Measurements from ENCODE around the gene SDCCAG8. TPM values are rescaled to one million over a fixed set of nuclear protein-coding genes. Genes with fewer than 3 reads are reported as not detected.

SDCCAG8 gene
- total and polyA plus RNA-seq, 8 donors = 24.3 to 37.1 (median 30.0) TPM

DNA sequence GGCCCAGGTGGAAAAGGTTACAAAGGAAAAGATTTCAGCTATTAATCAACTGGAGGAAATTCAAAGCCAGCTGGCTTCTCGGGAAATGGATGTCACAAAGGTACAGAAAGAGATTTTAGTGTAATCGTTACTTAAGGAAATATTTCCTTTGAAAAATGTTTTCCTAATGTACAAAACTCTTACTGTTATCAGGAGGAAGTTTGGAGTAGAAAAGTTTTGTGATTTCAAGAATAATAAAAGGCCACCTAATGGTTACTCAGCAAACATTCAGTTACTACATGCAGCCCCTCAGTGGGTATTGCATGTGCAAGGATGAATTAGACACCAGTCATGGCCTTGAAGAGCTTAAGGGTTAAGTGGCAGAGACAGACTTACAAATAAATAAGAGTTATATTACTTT lies 85.2 kb downstream of the SDCCAG8 start:
- TF ChIP-seq, protein P1, sequence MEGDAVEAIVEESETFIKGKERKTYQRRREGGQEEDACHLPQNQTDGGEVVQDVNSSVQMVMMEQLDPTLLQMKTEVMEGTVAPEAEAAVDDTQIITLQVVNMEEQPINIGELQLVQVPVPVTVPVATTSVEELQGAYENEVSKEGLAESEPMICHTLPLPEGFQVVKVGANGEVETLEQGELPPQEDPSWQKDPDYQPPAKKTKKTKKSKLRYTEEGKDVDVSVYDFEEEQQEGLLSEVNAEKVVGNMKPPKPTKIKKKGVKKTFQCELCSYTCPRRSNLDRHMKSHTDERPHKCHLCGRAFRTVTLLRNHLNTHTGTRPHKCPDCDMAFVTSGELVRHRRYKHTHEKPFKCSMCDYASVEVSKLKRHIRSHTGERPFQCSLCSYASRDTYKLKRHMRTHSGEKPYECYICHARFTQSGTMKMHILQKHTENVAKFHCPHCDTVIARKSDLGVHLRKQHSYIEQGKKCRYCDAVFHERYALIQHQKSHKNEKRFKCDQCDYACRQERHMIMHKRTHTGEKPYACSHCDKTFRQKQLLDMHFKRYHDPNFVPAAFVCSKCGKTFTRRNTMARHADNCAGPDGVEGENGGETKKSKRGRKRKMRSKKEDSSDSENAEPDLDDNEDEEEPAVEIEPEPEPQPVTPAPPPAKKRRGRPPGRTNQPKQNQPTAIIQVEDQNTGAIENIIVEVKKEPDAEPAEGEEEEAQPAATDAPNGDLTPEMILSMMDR (IDR thresholded peaks at IDR 0.05) = no peak
- 54% methylated on average over 2 of the region's 2 CpGs for WGBS, 2 donors
- Histone ChIP-seq H3K27ac (no peak overlapping the region), H3K36me3 (no peaks in the 10 kb centered on the region), H3K9me3 (no peaks in the 10 kb centered on the region), H3K4me1 (peaks cover 0 to 7% (median 3%) of the 10 kb centered on the region in 3 donors), H3K27me3 (no peaks in the 10 kb centered on the region), H3K4me3 (no peak overlapping the region)
- intact Hi-C loops (cut with DNase I) = loop anchor here in 1 of 3 donors (10.0 kb wide), 1 partner anchor 414 kb away; no protein-coding TSS in a partner anchor
- FAIRE-seq (no peak), DNase-seq (no peak), ATAC-seq (no peak)

DNA sequence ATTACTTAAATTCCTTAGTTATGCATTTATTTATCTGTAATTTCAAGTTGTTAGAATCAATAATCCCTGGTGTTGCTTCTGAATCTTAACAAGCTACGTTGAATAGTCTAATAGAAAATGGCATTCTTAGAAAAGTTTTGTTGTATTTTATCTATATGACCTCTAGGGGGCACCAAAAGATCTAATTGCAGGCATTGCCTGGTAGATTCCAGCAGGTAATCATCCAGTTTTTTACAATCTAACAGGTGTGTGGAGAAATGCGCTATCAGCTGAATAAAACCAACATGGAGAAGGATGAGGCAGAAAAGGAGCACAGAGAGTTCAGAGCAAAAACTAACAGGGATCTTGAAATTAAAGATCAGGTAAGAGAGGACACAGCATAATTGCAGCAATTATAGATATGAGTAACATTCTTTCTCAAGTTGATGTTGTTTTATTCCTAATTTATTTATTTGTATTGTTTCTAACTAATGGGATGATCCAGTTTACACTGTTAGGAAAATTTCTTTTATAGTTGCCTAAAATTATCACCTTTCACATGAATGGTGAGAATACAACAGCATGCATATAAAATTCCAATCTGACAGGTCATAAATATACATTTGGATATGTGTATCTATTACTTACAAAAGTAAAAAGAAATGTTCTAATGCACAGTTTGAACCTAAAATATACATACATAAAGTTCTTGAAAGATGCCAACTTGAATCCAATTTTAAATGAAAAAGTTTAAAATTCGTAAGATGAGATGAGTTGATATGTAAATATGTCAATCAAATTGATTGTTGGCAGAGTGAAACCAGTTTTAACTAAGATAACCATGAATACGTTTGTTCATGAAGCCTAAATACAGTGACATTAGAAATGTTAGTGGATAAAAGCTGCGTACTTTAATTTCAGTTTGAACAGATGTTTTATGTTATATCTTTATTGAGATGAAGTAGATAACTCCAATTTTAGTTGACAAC lies 88.4 kb downstream of the SDCCAG8 start:
- H3K27ac ChIP-seq = no peak overlapping the region
- H3K9me3 ChIP-seq = no peaks in the 10 kb centered on the region
- DNase-seq = no peak
- peak; percentile 86 for FAIRE-seq
- intact Hi-C loops (cut with DNase I) = loop anchor here in 1 of 3 donors (10.0 kb wide), 1 partner anchor 411 kb away; no protein-coding TSS in a partner anchor
- TF ChIP-seq, protein P1 (IDR thresholded peaks at IDR 0.05) = peak; percentile 25 to 60 (median 50)
- H3K36me3 ChIP-seq = no peaks in the 10 kb centered on the region
- WGBS, 2 donors = 45 to 47% methylated on average over 5 of the region's 5 CpGs
- peak; percentile 73 to 93 (median 90) for ATAC-seq
- no peak overlapping the region for H3K4me3 ChIP-seq
- no peaks in the 10 kb centered on the region for H3K27me3 ChIP-seq
- H3K4me1 ChIP-seq = peaks cover 0 to 7% (median 3%) of the 10 kb centered on the region in 3 donors

DNA sequence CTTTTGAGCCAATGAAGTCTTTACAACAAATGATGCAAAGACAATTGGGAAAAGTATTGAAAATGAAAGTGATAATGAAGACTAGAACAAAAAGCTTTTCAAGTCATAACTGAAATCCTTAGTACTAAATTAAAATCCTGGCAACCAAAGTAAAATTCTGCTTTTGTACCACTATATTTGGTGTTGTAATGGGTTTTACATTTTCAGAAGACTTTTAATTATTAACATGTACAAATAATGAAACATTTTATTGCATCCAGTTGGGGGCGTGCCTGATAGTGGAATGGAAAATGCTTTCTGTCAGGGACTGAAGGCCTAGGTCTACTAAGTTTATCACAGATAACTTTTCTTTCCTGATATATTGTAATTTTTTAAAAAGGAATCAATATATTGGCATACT lies 89.4 kb downstream of the SDCCAG8 start:
- Histone ChIP-seq H3K4me3 (no peak overlapping the region), H3K36me3 (no peaks in the 10 kb centered on the region), H3K27me3 (no peaks in the 10 kb centered on the region), H3K4me1 (peaks cover 0 to 7% (median 3%) of the 10 kb centered on the region in 3 donors), H3K27ac (no peak overlapping the region), H3K9me3 (no peaks in the 10 kb centered on the region)
- 29 to 31% methylated on average over 1 of the region's 1 CpG for WGBS, 2 donors
- ATAC-seq = peak; percentile 50 to 69 (median 61)
- no peak for DNase-seq
- TF ChIP-seq, protein P1 (IDR thresholded peaks at IDR 0.05) = no peak
- intact Hi-C loops (cut with DNase I) = loop anchor here in 1 of 3 donors (10.0 kb wide), 1 partner anchor 410 kb away; no protein-coding TSS in a partner anchor
- FAIRE-seq = no peak

DNA sequence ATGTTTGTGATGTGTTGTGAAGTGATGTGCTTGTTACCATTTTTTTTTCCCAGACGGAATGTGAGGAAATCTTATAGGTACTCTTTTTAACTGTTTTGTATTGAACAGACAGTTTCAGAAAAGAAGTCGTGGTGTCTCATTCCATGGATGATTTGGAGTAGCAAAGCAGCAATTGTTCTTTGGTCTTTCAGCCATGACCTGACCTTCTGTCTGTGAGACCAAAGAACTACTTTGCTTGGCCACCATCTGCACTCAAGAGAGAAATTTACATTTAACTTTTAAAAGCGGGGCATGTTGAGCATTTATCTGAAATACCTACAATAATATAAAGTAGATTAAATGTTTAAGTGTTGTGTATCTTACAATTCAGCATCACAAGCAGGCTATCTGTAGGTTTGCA lies 90.2 kb downstream of the SDCCAG8 start:
- H3K9me3 ChIP-seq = no peaks in the 10 kb centered on the region
- intact Hi-C loops (cut with DNase I) = loop anchor here in 1 of 3 donors (10.0 kb wide), 1 partner anchor 409 kb away; no protein-coding TSS in a partner anchor
- TF ChIP-seq, protein P1 (IDR thresholded peaks at IDR 0.05) = no peak
- DNase-seq = no peak
- FAIRE-seq = no peak
- H3K4me3 ChIP-seq = no peak overlapping the region
- peaks cover 0 to 1% (median 0%) of the 10 kb centered on the region in 3 donors for H3K36me3 ChIP-seq
- WGBS, 2 donors = 71 to 77% methylated on average over 3 of the region's 3 CpGs
- no peak overlapping the region for H3K27ac ChIP-seq
- H3K4me1 ChIP-seq = peaks cover 0 to 7% (median 3%) of the 10 kb centered on the region in 3 donors
- ATAC-seq = no peak
- H3K27me3 ChIP-seq = no peaks in the 10 kb centered on the region
